Astrocyte (in vitro differentiated cells and primary cell): ENCODE data around the gene SLC37A1.

Source experiments
- CTCF ChIP-seq: IDR thresholded peaks from 2 replicates; pipeline ENCODE4 v1.5.1; 2011; ENCODE audit warnings: low read depth, mild to moderate bottlenecking, inconsistent platforms, low read length, moderate library complexity; ENCODE audit not compliant: insufficient read depth
- EZH2 ChIP-seq: IDR thresholded peaks from 2 replicates; pipeline ENCODE4 v1.6.1; 2012; ENCODE audit warnings: mild to moderate bottlenecking, low read length, inconsistent platforms; ENCODE audit not compliant: insufficient read depth

- TF ChIP-seq EZH2 (no peak), CTCF (no peak)
Measured at GRCh38 chr21:42491328-42491727, 22.3 kb upstream of the SLC37A1 start.
